GM18517 (cell line): ENCODE results near the gene MINDY2.
A peak's percentile ranks its signal among the peaks of the same experiment; 100 is the strongest.
"Not testable (repeated sequence)": the region's sequence is repeated elsewhere in the genome, so short reads cannot be mapped to it uniquely, and the experiment has no call there.

ENCODE experiments used
- ATAC-seq: cut with Tn5 transposase; IDR thresholded peaks from one replicate; pipeline ENCODE4 v1.9.1; 2021; ENCODE audit warnings: mild to moderate bottlenecking, moderate library complexity; ENCODE audit not compliant: unreplicated experiment

Gene MINDY2

GRCh38 chr15:58752716-58753115, 18.4 kb upstream of the MINDY2 start:
- ATAC-seq = no peak

DNA sequence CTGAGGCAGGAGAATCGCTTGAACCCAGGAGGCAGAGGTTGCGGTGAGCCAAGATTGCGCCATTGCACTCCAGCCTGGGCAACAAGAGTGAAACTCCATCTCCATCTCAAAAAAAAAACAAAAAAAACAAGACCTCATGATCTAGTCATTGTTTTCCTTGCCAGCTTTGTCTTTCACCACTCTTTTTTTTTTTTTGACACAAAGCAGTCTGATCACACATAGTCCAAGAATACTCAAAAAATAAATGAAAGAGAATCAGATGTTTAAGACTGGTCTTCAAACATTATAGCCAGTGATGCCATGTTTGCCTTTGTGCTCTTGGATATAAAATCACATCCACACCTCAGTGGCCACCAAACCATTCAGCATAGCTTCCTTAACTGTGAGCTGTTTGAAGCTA, 15.8 kb upstream of the MINDY2 start:
- no peak for ATAC-seq

GRCh38 chr15:58755956-58756355, 15.1 kb upstream of the MINDY2 start:
- ATAC-seq = no peak

DNA sequence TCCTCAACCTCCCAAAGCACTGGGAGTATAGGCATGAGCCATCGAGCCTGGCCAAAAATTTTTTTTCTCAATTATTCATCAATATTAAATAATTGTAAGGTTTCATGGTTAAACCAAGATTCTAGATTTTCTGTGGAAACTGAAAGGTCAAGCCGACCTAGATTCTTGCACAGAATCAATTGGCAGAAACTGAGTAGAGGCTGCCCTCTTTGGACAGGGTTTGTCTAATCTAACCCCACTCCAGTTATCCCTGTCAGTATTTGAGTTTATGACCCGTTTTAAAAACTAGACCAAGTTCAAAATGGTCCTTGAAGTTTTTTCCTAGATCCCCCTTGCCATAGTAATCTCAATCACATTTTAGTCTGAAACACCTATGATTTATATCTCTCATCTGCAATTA, 13.0 kb upstream of the MINDY2 start:
- no peak for ATAC-seq

GRCh38 chr15:58760385-58761009, 10.6 kb upstream of the MINDY2 start:
- ATAC-seq = no peak

DNA sequence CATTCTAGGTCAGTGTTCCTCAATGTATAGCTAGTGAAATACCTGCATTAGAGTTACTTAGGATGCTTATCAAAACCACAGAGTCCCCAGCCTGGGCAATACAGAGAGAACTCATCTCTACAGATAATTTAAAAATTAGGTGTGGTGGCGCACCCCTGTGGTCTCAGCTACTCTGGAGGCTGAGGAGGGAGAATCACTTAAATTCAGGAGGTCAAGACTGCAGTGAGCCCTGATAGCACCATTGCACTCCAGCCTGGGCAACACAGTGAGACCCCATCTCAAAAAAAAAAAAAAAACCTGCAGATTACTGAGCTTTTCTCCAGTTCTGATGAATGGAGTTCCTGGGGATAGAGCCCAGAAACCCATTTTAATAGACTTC, 10.1 kb upstream of the MINDY2 start:
- ATAC-seq = no peak

DNA sequence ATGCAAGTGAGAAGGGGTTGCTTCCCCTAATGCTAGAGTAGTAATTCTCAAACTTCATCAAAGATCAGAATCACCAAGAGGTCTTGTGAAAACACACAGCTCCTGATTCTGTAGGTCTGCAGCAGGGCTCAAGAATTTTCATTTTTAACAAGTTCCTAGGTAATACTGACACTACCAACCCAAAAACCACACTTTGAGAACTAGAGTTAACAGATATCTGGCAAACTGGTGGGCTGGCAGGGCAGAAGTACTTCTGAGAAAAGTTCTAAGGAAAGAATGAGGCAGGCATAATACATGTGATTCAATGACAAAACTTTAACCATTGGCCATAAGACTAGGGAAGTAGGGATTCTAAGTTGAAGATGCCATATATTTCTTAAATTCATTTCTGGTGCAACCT, 8.8 kb upstream of the MINDY2 start:
- ATAC-seq = no peak

DNA sequence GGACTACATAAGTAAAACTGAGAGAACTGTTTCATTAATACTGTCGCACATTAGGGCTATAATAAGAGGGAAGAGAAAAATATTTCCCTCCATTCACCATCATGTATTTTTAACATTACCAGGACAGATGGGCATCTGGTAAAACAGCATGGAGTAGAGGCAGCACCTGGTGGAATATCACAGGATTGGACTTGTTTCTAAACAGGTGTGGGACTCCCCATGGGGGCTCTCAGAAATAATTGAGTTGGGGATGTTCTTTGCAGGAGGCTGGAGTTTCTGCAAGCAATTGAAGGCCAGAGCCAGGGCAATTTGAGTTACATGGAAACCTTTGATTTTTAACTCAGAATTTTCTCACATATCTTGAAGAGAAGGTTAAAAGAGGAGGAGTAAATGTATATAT, 8.4 kb upstream of the MINDY2 start:
- no peak for ATAC-seq

DNA sequence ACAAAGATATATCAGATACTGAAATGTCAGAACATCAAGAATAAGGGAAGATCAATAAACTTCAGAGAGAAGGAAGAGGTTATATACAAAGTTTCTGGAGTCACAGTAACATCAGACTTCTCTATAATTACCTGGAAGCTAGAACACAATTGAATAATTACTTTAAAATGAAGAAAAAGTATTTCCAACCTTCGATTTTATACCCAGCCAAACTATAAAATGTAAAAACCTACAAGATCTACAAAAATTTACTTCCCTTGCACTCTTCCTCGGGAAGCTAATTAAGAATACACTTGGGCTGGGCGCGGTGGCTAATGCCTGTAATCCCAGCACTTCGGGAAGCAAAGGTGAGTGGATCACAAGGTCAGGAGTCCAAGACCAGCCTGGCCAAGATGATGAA, 6.6 kb upstream of the MINDY2 start:
- ATAC-seq = no peak

- ATAC-seq = no peak
Measured at GRCh38 chr15:58766290-58766689, 4.8 kb upstream of the MINDY2 start.

GRCh38 chr15:58768601-58769004, 2.5 kb upstream of the MINDY2 start:
- ATAC-seq = not testable (repeated sequence)

- peak; percentile 31 for ATAC-seq
Measured at GRCh38 chr15:58770519-58770856, 614 bp upstream of the MINDY2 start.

DNA sequence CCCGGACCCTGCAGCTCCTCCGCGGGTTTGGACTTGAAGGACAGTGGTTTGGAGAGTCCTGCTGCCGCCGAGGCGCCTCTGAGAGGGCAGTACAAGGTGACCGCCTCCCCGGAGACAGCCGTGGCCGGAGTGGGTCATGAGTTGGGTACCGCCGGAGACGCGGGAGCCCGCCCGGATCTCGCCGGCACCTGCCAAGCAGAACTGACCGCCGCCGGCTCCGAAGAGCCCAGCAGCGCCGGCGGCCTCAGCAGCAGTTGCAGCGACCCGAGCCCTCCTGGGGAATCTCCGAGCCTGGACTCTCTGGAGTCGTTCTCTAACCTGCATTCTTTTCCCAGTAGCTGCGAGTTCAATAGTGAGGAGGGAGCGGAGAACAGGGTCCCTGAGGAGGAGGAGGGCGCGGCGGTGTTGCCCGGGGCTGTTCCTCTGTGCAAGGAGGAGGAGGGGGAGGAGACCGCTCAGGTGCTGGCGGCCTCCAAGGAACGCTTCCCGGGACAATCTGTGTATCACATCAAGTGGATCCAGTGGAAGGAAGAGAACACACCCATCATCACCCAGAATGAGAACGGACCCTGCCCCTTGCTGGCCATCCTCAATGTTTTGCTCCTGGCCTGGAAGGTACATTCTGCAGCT, 634 bp downstream of the MINDY2 start:
- ATAC-seq = peak; percentile 14

- ATAC-seq = no peak
Measured at GRCh38 chr15:58773024-58773423, 1.9 kb downstream of the MINDY2 start.

DNA sequence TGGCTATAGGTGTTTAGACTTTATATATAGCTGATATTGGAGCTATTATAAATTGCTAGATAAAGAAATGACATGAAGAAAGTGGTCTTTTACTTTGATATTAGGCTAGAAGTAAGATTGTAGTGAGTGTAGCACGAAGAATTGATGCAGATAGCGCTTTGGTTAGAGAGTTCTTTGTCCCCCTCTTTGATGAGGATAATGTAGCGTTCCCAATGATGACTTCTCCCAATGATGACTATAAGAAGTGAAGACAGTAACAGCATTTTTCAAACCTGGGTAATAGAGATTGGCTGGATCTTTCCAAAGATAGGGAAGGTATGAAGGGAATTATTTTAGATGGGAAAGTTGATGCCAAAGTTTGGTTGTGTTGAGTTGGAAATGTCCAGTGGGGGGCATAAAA, 4.3 kb downstream of the MINDY2 start:
- ATAC-seq = no peak

DNA sequence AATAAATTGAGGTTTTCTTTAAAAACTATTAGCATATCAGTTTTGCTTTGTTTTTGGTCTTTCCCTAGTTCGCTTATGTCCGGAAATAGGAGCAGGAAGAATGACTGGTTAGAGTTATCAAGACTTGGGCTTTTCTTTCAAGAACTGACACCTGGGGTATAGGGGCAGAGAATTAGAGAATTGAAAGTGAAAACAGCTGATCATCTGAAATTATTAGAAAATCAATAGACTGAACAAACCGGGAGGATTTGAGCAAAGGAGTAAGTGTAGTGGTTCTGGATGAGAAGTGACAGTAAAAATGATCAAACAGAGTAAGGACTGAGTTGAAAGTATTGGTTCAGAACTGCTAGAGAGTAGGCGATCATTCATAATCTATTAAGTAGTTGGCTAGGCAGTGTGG, 6.0 kb downstream of the MINDY2 start:
- peak; percentile 60 for ATAC-seq

GRCh38 chr15:58779554-58779953, 8.5 kb downstream of the MINDY2 start:
- no peak for ATAC-seq

- ATAC-seq = no peak
Measured at GRCh38 chr15:58785355-58785754, 14.3 kb downstream of the MINDY2 start.

- ATAC-seq = no peak
Measured at GRCh38 chr15:58788056-58788710, 17.1 kb downstream of the MINDY2 start.

- ATAC-seq = no peak
Measured at GRCh38 chr15:58793862-58794261, 22.8 kb downstream of the MINDY2 start.

GRCh38 chr15:58795825-58796224, 24.7 kb downstream of the MINDY2 start:
- ATAC-seq = no peak

DNA sequence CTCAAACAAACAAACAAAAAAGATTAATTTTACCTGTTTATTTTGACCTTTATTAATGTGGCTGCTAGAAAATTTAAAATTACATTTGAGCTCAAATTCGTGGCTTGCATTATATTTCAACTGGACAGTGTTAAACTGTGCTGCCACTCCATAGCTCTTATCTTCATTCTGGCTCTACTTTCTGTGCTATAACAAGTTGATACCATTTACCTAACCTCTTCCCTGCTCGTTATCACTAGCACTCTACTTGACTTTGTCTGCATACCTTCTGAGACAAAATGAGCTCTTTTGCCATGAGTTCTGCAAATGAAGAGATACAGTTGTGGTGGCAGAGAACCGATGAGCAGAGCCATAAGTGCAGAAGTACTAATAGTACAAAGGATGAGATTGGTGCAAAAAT, 26.4 kb downstream of the MINDY2 start:
- ATAC-seq = no peak

GRCh38 chr15:58805095-58805494, 34.0 kb downstream of the MINDY2 start:
- ATAC-seq = no peak
